ENCODE data around the gene ADTRP.

DNA sequence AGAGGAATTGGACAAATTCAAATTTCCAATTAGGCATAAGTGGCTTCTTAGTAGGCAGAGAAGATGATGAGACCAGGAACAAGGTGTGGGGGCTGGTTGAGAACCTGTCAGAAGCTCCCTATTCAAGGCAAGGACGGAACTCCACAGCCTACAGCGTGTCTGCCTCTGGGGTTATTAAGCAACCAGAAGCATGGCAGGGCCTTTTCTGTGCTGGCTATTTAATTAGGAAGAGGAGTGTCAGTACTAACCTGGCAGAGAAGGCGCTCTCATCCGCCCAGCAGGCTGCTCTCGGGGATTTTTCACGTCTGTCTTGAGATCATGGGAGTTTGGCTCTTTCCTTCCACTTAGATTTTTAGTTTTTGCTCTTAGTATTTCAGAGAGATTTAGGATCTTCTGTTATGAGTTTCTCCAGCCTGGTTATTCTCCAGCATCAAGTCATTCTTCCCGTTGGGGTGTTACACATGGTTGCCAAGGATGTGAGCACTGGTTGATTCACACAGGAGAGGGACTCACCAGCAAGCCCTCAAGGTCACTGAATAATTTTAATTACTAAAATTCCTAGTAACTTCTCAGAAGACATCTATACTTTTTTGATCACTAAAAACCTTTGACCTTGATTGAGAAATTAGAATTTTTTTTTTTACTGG lies 23.9 kb downstream of the ADTRP start:
- TF ChIP-seq, protein P1, sequence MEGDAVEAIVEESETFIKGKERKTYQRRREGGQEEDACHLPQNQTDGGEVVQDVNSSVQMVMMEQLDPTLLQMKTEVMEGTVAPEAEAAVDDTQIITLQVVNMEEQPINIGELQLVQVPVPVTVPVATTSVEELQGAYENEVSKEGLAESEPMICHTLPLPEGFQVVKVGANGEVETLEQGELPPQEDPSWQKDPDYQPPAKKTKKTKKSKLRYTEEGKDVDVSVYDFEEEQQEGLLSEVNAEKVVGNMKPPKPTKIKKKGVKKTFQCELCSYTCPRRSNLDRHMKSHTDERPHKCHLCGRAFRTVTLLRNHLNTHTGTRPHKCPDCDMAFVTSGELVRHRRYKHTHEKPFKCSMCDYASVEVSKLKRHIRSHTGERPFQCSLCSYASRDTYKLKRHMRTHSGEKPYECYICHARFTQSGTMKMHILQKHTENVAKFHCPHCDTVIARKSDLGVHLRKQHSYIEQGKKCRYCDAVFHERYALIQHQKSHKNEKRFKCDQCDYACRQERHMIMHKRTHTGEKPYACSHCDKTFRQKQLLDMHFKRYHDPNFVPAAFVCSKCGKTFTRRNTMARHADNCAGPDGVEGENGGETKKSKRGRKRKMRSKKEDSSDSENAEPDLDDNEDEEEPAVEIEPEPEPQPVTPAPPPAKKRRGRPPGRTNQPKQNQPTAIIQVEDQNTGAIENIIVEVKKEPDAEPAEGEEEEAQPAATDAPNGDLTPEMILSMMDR (IDR thresholded peaks at IDR 0.05): no peak
- no peak for TF ChIP-seq POLR2A (IDR thresholded peaks at IDR 0.05)
